GM19238 (cell line): ENCODE data around the gene HESX1.

Experiments
- DNase-seq: peaks from one replicate; pipeline ENCODE4 v3.0.0; 2011; ENCODE audit warnings: low spot score; ENCODE audit not compliant: insufficient read length

The HESX1 gene

GRCh38 chr3:57199895-57200297, at the start of gene HESX1:
Gene HESX1 (minus strand): TSS chr3:57199978. CDS start chr3:57199918, 60 bp downstream.
- no peak for DNase-seq

DNA sequence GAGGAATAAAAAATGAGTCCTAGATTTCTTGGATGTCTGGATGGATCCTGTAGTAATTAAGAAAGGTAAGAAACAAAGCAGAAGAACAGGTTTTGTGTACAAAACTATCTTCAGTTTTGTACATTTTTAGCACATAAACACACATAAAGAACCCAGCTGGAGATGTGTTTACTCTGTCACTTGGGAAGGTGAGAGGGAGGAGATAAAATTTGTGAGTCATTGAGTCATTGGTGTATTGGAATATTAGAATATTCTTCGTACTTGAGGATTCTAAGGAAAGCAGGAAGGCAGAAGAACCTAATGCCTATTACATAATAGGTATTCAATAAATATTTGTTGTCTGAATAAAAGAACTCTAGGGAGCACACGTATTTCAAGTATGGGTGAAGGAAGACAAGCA, 45.2 kb upstream of the HESX1 start:
- no peak for DNase-seq

DNA sequence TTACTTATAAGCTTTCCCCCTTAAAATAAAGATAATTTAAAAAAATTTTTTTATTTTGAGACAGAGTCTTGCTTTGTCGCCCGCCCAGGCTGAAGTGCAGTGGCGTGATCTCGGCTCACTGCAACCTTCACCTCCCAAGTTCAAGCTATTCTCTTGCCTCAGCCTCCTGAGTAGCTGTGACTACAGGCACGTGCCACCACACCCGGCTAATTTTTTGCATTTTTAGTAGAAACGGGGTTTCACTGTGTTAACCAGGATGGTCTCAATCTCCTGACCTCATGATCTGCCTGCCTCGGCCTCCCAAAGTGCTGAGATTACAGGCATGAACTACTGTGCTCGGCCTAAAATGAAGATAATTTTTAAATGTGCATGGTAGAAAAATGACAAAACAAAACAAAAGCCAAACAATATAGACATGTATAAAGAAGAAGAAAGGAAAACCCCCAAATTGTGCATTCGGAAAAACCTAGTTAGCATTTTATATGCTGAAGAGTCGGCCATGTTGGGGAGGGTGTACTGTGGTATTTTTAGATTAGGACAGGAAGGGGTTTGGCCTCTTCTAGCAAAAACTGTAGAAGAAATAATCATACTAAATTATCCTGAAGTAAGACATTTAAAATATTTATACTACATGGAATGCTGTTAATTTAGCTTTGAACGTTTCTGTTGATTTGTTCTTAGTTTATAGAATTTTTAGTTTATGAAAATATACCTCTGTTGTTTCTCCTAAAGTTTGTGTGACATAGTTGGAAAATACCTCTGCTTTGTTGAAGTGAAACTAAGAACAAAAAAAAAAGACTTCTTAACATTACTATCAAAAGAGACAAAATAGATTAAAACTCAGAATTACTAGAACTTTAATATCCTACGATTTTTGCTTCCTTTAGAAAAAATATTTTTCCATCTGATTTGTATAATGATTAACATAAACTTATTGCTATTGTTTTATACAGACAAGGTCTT, 35.1 kb upstream of the HESX1 start:
- no peak for DNase-seq

DNA sequence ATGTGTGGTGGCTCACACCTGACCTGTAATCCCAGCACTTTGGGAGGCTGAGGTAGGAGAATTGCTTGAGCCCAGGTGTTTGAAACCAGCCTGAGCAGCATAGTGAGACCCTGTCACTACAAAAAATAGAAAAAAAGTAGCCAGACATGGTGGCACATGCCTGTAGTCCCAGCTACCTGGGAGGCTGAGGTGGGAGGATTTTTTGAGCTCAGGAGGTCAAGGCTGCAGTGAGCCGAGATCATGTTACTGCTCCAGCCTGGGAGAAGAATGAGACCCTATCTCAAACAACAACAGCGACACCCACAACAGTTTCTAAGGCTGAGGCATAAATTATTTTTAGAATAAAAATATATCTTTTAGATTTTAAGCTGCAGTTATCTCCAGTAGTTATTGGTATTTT, 34.0 kb upstream of the HESX1 start:
- no peak for DNase-seq

- no peak for DNase-seq
Observed at GRCh38 chr3:57230006-57230405, 30.2 kb upstream of the HESX1 start.

DNA sequence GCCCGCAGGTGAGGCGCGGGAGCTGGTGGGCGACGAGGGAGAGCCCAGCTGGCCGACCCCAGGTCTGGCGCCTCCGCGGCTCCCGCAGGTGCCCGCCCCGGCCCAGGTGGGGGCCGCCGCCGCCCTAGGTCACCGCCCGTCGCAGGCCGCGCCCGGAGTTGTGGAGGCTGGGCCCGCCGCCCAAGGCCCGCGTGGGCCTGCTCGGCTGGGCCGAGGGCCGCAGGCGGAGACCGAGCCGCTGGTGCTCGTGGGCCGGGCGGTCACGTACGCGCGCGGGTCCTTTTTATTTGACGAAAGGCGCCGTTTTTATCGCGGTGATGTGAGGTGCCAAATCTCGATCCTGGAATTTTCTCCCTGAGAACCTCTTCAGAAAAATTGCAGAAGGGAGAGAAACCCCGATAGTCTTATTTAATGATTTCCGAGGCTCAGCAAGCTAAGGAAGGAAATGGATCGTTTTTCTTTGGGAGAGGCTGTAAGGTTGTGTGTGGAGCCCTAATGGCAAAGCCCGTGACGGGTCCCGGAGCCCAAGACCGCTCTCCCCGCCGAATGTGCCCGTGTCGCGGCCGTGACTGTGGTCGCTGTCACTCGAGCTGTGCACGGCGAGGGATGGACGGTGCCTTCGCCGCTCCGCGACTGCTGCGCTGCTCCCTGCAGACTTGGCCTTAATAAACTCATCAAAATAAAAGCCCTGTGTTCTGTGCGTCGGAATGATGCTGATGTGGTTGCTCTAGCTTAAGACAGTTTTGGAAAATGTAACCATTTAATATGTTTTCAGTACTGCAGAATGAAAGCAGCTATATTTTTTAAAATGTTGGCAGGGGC, 28.4 kb upstream of the HESX1 start:
- DNase-seq = peak; percentile 31

DNA sequence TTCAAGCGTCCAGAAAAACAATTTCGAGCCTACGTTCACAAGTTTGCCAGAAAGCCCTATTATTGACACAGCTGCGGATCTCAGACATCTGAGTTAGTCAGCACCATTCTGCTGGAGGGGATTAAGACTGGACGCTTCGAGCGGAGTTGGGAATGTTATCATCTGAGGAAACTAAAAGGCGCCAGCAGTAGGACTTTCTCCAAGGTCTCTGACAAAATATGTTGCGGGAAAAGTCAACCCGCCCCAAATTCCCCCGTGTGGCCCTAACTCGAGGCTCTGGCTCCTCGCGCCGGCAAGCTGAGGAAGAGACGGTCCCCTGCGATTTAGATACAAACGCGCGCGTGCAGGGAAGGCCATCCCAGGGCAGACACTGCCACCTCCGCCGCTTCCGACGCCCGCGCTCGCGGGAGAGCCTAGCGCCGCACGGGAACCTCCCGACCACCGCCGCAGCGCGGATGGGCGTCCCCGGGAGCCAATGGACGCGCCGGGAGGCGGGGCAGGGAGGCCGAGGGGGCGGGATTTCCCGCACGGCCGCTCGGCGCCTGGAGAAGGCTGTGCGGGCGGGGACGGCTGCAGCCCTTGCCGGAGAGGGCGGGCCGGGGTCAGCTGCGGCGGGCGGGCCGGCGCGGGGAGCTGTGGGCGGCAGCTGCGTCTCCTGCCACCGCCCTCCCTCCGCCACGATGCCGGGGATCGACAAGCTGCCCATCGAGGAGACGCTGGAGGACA, 27.6 kb upstream of the HESX1 start, which contains the start of gene APPL1:
Gene APPL1 (plus strand): TSS at position 526 of the 726 bp plus-strand sequence. CDS start 155 bp downstream, at position 681.
- peak; percentile 96 for DNase-seq

DNA sequence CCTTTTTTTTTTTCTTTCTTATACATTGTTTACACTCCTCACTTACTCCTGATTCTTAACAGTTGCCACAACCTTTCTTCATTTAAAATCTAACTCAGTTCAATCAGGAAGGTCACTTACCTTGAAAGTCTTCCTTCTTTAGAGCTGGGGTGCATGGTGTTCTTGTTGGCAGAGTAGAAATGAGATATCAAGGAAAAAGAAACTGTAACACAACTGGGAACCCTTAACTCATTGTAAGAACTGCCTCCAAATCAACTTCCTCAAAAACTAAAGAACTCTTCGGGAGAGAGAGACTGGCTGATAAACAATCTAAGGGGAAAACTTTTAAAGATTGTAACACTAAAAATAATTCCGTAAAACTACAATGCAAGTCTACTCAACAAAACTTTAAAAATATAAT, 26.4 kb upstream of the HESX1 start:
- DNase-seq = no peak

- DNase-seq = no peak
Observed at GRCh38 chr3:57224856-57225255, 25.1 kb upstream of the HESX1 start.

- no peak for DNase-seq
Observed at GRCh38 chr3:57221883-57222282, 22.1 kb upstream of the HESX1 start.

- DNase-seq = no peak
Observed at GRCh38 chr3:57206423-57206822, 6.6 kb upstream of the HESX1 start.

DNA sequence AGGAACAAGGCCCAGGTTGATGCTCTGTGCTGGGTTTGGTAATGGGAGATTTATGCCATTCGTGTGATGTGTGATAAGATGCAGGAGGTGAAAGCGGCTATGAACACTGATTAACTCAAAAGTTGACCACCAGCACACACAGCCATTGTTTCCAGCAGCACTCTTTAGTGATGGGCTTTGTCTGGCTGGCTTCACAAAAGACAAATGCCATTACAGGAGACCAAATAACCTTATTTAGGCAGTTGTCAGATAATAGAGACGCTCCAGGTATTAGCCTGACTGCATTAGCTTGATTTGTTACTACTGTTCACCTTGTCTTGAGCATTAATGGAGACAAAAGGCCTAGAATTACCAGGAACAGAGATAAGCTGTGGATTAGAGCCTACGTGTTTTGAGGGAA, 5.1 kb downstream of the HESX1 start:
- no peak for DNase-seq

- DNase-seq = no peak
Observed at GRCh38 chr3:57192028-57192427, 7.8 kb downstream of the HESX1 start.

DNA sequence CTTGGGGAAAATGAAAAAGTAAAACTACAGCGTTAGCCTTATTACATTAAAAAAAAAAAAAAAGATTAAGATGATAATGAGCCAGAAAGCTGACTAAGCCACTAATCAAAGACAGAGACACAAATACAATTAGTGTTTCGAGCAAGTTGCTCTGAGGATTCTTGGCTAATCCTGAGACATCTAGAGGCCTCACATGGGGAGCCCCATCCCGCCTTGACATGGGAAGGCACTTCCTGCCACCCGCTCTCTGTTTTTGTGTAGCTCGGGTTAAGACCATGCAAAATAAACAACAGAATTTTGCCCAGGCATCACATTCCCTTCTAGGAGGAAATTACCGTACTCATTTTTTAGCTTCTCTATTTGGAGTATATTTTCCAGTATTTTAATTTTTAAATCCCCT, 15.3 kb downstream of the HESX1 start:
- DNase-seq = no peak

DNA sequence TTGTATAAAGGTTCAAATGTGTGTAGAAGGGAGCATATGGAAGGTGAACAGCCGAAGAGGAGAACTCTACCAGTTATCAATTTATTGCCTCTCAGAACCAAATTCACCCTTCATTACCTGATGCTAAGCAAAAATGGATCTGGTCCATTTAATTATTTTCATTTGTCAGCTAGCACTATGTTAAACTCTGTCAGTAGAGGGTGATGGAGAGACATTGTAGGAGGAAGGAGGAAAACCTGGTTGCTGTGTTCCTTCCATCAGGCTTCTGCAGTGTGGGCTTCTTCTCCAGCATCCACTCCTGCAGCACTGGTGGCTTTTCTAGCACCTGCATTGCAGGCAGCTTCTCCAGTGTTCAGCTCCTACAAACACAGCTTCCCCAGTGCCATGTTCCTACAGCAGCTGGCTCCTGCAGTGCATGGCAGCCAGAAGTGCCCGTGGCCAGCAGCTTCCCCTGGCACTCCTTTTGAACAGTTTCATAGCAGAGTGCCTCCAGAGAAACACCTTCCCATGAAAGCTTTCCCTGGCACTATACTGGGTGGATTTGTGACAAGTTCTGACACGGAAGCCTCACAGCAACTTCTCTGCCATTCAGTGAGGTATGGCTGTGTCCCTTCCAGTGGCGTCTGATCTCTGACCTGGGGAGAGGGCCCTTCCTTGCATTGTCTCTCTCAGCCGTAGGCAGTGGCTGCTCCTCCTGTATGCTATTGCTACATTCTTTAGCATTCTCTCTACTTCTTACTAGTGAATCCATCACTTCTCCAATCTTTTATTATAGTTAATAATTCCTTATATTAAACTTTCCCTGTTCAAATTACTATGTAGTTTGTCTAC, 20.0 kb downstream of the HESX1 start:
- DNase-seq = no peak

- DNase-seq = no peak
Observed at GRCh38 chr3:57176045-57176444, 23.7 kb downstream of the HESX1 start.

- no peak for DNase-seq
Observed at GRCh38 chr3:57173687-57174086, 26.1 kb downstream of the HESX1 start.

DNA sequence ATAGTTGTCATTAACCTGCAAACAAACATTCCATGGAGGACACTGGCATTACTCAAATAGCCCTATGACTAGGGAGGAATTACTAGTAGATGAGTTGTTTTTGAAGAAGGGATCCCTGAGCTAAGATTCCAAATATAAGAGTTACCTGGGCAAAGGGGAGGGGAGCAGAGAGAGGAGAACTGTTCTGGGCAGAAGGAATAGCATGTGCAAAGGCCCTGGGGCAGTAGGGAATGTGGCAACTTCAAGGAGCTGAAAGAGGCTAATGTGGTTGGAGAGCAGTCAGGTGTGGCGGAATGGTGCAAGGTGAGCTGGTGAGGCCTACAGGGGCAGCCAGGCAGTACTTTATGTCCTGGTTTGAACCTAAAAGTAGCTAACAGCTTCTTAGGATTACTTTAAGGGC, 28.8 kb downstream of the HESX1 start:
- DNase-seq = no peak

DNA sequence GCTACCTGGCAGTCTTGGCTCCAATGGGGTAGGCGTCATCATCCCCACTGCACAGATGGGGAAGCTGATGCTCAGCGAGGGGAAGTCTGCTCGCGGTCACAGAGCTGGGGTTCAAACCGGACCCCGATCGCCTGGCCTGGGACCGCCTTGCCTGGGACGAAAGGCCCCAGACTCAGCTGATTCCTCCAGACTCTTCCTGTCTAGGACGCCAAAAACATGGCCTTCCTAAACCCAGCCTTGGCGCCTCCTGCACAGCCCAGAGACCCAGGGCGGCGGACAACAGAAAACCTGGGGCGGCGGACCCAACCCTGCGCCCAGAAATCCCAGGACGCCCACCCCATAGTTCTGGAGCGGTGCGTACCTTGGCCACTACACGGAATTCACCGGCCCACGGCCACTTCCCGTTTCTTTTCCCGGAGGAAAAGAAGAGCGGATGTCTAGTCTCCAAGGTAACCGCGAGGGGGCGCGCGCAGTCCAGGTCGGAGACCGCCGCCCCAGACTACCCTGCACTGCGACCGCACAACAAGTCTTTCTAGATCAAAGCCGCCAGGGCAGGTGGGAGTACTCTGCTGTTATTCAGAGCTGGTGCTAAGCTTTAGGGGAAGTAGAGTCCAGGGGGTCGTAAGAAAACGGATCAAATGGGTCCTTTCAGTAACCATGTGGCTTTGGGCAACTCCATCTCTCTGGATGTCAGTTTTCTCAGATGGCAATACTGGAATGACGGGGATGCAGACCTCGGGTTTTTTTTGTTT, 29.7 kb downstream of the HESX1 start:
- peak; percentile 47 for DNase-seq

DNA sequence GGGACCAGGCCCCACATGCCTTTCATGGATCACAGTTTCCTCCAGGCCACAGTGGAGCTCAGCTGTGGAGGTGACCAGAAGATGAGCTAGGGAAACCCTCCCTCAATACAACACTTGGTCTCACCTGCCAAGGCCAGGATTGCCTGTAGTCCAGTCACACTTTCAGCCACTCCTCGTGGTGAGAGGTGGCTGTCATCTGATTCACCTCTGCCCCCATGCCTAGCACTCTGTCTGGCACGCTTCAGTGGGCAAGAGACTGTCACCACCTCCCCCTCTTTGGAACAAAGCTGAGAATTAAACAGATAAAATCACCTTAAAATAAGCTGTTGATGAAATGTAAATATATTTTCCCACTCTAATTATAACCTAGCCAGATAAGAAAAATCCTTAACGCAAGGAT, 30.7 kb downstream of the HESX1 start:
- DNase-seq = no peak
